H9 (cell line): ENCODE data around the gene GPHA2. TPM values are rescaled to one million over a fixed set of nuclear protein-coding genes. Genes with fewer than 3 reads are reported as not detected.
A peak's percentile ranks its signal among the peaks of the same experiment; 100 is the strongest.

Source experiments
- DNase-seq: peaks from one replicate; pipeline ENCODE4 v3.0.0-alpha.2; 2017
- H2AFZ ChIP-seq: one replicate; pipeline ENCODE4 v1.6.1; 2013; ENCODE audit warnings: mild to moderate bottlenecking, low read length, control low read depth, moderate library complexity
- H2AK5ac ChIP-seq: 2 replicates; pipeline ENCODE4 v1.6.1; 2013; ENCODE audit warnings: low read length, control low read depth, mixed read lengths; ENCODE audit not compliant: insufficient read length
- H2BK120ac ChIP-seq: one replicate; pipeline ENCODE4 v1.6.1; 2013; ENCODE audit warnings: low read depth, mild to moderate bottlenecking, low read length, control low read depth, inconsistent platforms; ENCODE audit not compliant: poor library complexity, severe bottlenecking
- H2BK12ac ChIP-seq: 2 replicates; pipeline ENCODE4 v1.6.1; 2013; ENCODE audit warnings: low read length, control low read depth, mixed read lengths, low read depth; ENCODE audit not compliant: insufficient read length
- H2BK15ac ChIP-seq: 2 replicates; pipeline ENCODE4 v1.6.1; 2013; ENCODE audit warnings: low read depth, low read length, control low read depth
- H2BK20ac ChIP-seq: one replicate; pipeline ENCODE4 v1.6.1; 2013; ENCODE audit warnings: low read depth, mild to moderate bottlenecking, low read length, control low read depth, inconsistent platforms; ENCODE audit not compliant: poor library complexity, severe bottlenecking
- H2BK5ac ChIP-seq: 2 replicates; pipeline ENCODE4 v1.6.1; 2013; ENCODE audit warnings: low read length, control low read depth, mixed read lengths; ENCODE audit not compliant: insufficient read length
- H3K14ac ChIP-seq: 2 replicates; pipeline ENCODE4 v1.6.1; 2013; ENCODE audit warnings: low read length, control low read depth; ENCODE audit not compliant: insufficient read depth
- H3K18ac ChIP-seq: 2 replicates; pipeline ENCODE4 v1.6.1; 2013; ENCODE audit warnings: low read depth, mild to moderate bottlenecking, mixed read lengths, low read length, control low read depth; ENCODE audit not compliant: insufficient read length
- H3K23ac ChIP-seq: 2 replicates; pipeline ENCODE4 v1.6.1; 2013; ENCODE audit warnings: low read length, control low read depth, mixed read lengths, low read depth; ENCODE audit not compliant: insufficient read length
- H3K23me2 ChIP-seq: 2 replicates; pipeline ENCODE4 v1.6.1; 2013; ENCODE audit warnings: low read depth, mild to moderate bottlenecking, mixed read lengths, low read length, control low read depth; ENCODE audit not compliant: insufficient read length, poor library complexity, severe bottlenecking
- H3K27ac ChIP-seq: 2 replicates; pipeline ENCODE4 v1.5.1; 2013; ENCODE audit warnings: low read length, control low read depth, mixed read lengths, low read depth; ENCODE audit not compliant: insufficient read length
- H3K27me3 ChIP-seq: 2 replicates; pipeline ENCODE4 v1.6.1; 2013; ENCODE audit warnings: low read length, control low read depth, inconsistent platforms; ENCODE audit not compliant: insufficient read depth
- H3K4ac ChIP-seq: 2 replicates; pipeline ENCODE4 v1.6.1; 2013; ENCODE audit warnings: low read depth, mild to moderate bottlenecking, control low read depth, inconsistent platforms, low read length, moderate library complexity
- H3K4me1 ChIP-seq: 2 replicates; pipeline ENCODE4 v1.6.1; 2013; ENCODE audit warnings: low read length, control low read depth, inconsistent platforms; ENCODE audit not compliant: insufficient read depth
- H3K4me2 ChIP-seq: 2 replicates; pipeline ENCODE4 v1.6.1; 2013; ENCODE audit warnings: low read length, control low read depth, mixed read lengths; ENCODE audit not compliant: insufficient read length, insufficient read depth
- H3K56ac ChIP-seq: 2 replicates; pipeline ENCODE4 v1.6.1; 2013; ENCODE audit warnings: low read depth, mild to moderate bottlenecking, mixed read lengths, low read length, control low read depth; ENCODE audit not compliant: insufficient read length
- H3K79me1 ChIP-seq: 2 replicates; pipeline ENCODE4 v1.6.1; 2013; ENCODE audit warnings: low read depth, mild to moderate bottlenecking, moderate library complexity, low read length, control low read depth, inconsistent platforms; ENCODE audit not compliant: insufficient read depth, poor library complexity, severe bottlenecking
- H3K79me2 ChIP-seq: 2 replicates; pipeline ENCODE4 v1.6.1; 2013; ENCODE audit warnings: low read length, control low read depth, inconsistent platforms; ENCODE audit not compliant: insufficient read depth
- H3K9ac ChIP-seq: 2 replicates; pipeline ENCODE4 v1.6.1; 2013; ENCODE audit warnings: low read length, control low read depth, mixed read lengths; ENCODE audit not compliant: insufficient read length; ENCODE audit errors: extremely low read depth
- H3K9me3 ChIP-seq: one replicate; pipeline ENCODE4 v1.6.1; 2013; ENCODE audit warnings: low read depth, low read length, inconsistent platforms; ENCODE audit not compliant: control insufficient read depth
- H3T11ph ChIP-seq: one replicate; pipeline ENCODE4 v1.6.1; 2013; ENCODE audit warnings: mild to moderate bottlenecking, low read length, control low read depth, inconsistent platforms
- H4K20me1 ChIP-seq: one replicate; pipeline ENCODE4 v1.6.1; 2013; ENCODE audit not compliant: control insufficient read depth, insufficient read length, insufficient read depth
- H4K5ac ChIP-seq: 2 replicates; pipeline ENCODE4 v1.6.1; 2013; ENCODE audit warnings: low read depth, mild to moderate bottlenecking, mixed read lengths, low read length, control low read depth; ENCODE audit not compliant: insufficient read length
- H4K8ac ChIP-seq: replicated peaks from 2 replicates; pipeline ENCODE4 v1.6.1; 2013; ENCODE audit warnings: low read length, control low read depth, mixed read lengths, low read depth; ENCODE audit not compliant: insufficient read length
- H4K91ac ChIP-seq: 2 replicates; pipeline ENCODE4 v1.6.1; 2013; ENCODE audit warnings: low read depth, mild to moderate bottlenecking, moderate library complexity, mixed read lengths, low read length, control low read depth; ENCODE audit not compliant: insufficient read length
- H3K27ac Mint-ChIP-seq, 3 experiments: 2 replicates in 2 of 3; 3 replicates in 1 of 3; pipeline ENCODE4 v1.8.0; 2020 to 2021; ENCODE audit warnings: mixed read lengths in 3 of 3, mild to moderate bottlenecking in 1 of 3, moderate library complexity in 1 of 3
- H3K27me3 Mint-ChIP-seq: 2 replicates; pipeline ENCODE4 v1.8.0; 2021; ENCODE audit warnings: low read depth, mild to moderate bottlenecking, moderate library complexity, mixed read lengths
- H3K36me3 Mint-ChIP-seq, 3 experiments: 2 replicates in 2 of 3; 3 replicates in 1 of 3; pipeline ENCODE4 v1.8.0; 2020 to 2021; ENCODE audit warnings: low read depth in 3 of 3, mixed read lengths in 3 of 3; ENCODE audit not compliant: insufficient read depth in 1 of 3
- H3K4me1 Mint-ChIP-seq, 2 experiments: 2 replicates each; pipeline ENCODE4 v1.8.0; 2020; ENCODE audit warnings: mixed read lengths in 2 of 2
- H3K4me3 Mint-ChIP-seq, 2 experiments: 2 replicates in 1 of 2; 3 replicates in 1 of 2; pipeline ENCODE4 v1.8.0; 2020 to 2021; ENCODE audit warnings: mild to moderate bottlenecking in 2 of 2, mixed read lengths in 2 of 2, moderate library complexity in 1 of 2
- H3K9me3 Mint-ChIP-seq, 2 experiments: 2 replicates in 1 of 2; 3 replicates in 1 of 2; pipeline ENCODE4 v1.8.0; 2020; ENCODE audit warnings: mild to moderate bottlenecking in 2 of 2, mixed read lengths in 2 of 2, moderate library complexity in 1 of 2
- WGBS: extraction: QIAGEN DNeasy Blood & Tissue Kit; methylation state at CpG from one replicate; pipeline ENCODE4 v1.1.7; 2013; ENCODE audit warnings: missing lambda C conversion rate, low lambda C conversion rate, mixed read lengths; ENCODE audit not compliant: insufficient read length; ENCODE audit errors: extremely low coverage; 5-methylcytosine and 5-hydroxymethylcytosine counted together
- total RNA-seq: library from RNA; stranded (reverse); gene quantifications from 2 replicates; pipeline ENCODE4 v1.2.1, GENCODE V29; 2021
- TF ChIP-seq, protein P1 (sequence below): fragments of 200-600 bp; sonication (generic); conservative IDR thresholded peaks from 3 replicates; pipeline ENCODE4 v1.8.0; 2021; ENCODE audit warnings: antibody characterized with exemption, mild to moderate bottlenecking

GPHA2 gene
- total RNA-seq, 1 experiment from 2014 or later = 2.1 TPM

DNA sequence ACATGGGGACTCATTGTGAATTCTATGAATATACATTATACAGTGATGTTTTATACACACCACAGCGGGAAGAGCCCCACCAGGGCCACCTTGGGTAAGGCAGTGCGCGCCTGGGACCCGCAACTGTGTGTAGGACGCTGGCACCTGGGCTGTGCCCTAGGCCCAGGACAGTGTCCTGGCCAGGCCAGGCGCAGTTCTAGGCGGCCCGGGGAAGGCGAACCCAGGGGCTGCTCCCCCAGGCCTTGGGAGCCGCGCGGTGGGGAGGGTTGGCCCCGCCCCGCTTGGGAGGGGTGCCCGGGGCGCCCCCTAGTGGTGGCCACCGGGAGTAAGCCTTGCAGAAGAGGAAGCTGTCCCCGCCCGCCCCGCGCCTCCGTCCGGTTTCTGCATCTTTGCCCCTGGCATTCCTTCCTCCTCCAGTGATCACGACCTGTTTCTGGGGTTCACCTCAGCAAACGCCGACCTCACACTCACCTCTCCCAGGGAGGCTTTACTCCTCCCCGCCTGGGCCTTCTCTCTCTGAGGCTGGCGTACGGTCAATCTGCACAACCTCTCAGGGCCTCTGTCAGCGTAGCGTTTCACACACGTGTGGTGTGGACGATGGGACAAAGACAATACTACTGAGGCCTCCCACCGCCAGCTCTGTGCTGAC lies 47.8 kb downstream of the GPHA2 start:
- no peak overlapping the region for H2BK5ac ChIP-seq
- no peaks in the 10 kb centered on the region; the same call in 1 of the 2 replicates for H3K4me1 ChIP-seq
- H3K4ac ChIP-seq = no peak overlapping the region
- no peak overlapping the region for H2AK5ac ChIP-seq
- no peak overlapping the region for H3T11ph ChIP-seq
- no peak overlapping the region for H4K8ac ChIP-seq
- peak overlapping the region in 2 of 3 experiments; percentile 78 to 86; a peak in 3 of 7 replicates for H3K27ac Mint-ChIP-seq
- no peak overlapping the region for H2BK120ac ChIP-seq
- WGBS = no CpG with 5 or more reads among the region's 34 CpGs
- H3K79me2 ChIP-seq = no peaks in the 10 kb centered on the region
- no peak overlapping the region for H3K9ac ChIP-seq
- TF ChIP-seq, protein P1, sequence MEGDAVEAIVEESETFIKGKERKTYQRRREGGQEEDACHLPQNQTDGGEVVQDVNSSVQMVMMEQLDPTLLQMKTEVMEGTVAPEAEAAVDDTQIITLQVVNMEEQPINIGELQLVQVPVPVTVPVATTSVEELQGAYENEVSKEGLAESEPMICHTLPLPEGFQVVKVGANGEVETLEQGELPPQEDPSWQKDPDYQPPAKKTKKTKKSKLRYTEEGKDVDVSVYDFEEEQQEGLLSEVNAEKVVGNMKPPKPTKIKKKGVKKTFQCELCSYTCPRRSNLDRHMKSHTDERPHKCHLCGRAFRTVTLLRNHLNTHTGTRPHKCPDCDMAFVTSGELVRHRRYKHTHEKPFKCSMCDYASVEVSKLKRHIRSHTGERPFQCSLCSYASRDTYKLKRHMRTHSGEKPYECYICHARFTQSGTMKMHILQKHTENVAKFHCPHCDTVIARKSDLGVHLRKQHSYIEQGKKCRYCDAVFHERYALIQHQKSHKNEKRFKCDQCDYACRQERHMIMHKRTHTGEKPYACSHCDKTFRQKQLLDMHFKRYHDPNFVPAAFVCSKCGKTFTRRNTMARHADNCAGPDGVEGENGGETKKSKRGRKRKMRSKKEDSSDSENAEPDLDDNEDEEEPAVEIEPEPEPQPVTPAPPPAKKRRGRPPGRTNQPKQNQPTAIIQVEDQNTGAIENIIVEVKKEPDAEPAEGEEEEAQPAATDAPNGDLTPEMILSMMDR = peak; percentile 99
- peaks cover 4% of the 10 kb centered on the region for H3K23me2 ChIP-seq
- peak overlapping the region; percentile 44; the same call in 1 of the 2 replicates for H3K14ac ChIP-seq
- H2BK12ac ChIP-seq = no peak overlapping the region
- 0 out of 2 replicates have a peak, but pooled peaks cover 4% of the 10 kb centered on the region for H3K27me3 Mint-ChIP-seq
- H2BK20ac ChIP-seq = no peak overlapping the region
- no peak overlapping the region for H2BK15ac ChIP-seq
- H3K27ac ChIP-seq = no peak overlapping the region
- H3K56ac ChIP-seq = no peak overlapping the region
- H3K9me3 ChIP-seq = no peaks in the 10 kb centered on the region
- H3K27me3 ChIP-seq = no peaks in the 10 kb centered on the region
- H3K4me2 ChIP-seq = peak overlapping the region; percentile 51
- H3K36me3 Mint-ChIP-seq = no peaks in the 10 kb centered on the region
- H3K79me1 ChIP-seq = no peaks in the 10 kb centered on the region
- no peaks in the 10 kb centered on the region; a peak in 1 of 5 replicates for H3K9me3 Mint-ChIP-seq
- H4K20me1 ChIP-seq = no peaks in the 10 kb centered on the region
- no peak overlapping the region for H3K23ac ChIP-seq
- peak; percentile 88 for DNase-seq
- H3K4me3 Mint-ChIP-seq = peak overlapping the region; percentile 51 to 73
- peak overlapping the region; percentile 47 for H3K18ac ChIP-seq
- no peak overlapping the region for H4K5ac ChIP-seq
- H2AFZ ChIP-seq = no peak overlapping the region
- no peak overlapping the region for H4K91ac ChIP-seq
- peaks cover 12 to 23% of the 10 kb centered on the region in 2 experiments for H3K4me1 Mint-ChIP-seq
